ENCODE data around the gene AGER.

DNA sequence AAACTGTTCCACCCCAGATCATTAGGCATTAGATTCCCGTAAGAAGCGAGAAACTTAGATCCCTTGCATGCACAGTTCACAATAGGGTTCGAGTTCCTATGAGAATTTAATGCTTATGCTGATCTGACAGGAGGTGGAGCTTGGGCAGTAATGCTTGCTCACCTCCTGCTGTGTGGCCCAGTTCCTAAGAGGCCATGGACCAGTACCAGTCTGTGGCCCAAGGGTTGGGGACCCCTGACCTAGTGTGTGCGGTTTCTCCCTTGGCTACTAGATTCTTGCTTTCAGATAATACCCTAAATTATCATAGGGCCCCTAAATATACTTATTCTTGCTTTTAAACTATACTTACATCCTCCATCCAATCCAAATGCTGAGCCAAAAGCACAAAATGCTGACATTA lies 10.3 kb upstream of the AGER start:
- TF ChIP-seq, protein P1, sequence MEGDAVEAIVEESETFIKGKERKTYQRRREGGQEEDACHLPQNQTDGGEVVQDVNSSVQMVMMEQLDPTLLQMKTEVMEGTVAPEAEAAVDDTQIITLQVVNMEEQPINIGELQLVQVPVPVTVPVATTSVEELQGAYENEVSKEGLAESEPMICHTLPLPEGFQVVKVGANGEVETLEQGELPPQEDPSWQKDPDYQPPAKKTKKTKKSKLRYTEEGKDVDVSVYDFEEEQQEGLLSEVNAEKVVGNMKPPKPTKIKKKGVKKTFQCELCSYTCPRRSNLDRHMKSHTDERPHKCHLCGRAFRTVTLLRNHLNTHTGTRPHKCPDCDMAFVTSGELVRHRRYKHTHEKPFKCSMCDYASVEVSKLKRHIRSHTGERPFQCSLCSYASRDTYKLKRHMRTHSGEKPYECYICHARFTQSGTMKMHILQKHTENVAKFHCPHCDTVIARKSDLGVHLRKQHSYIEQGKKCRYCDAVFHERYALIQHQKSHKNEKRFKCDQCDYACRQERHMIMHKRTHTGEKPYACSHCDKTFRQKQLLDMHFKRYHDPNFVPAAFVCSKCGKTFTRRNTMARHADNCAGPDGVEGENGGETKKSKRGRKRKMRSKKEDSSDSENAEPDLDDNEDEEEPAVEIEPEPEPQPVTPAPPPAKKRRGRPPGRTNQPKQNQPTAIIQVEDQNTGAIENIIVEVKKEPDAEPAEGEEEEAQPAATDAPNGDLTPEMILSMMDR (IDR thresholded peaks at IDR 0.05), result no peak
- no peak for TF ChIP-seq POLR2A (IDR thresholded peaks at IDR 0.05)
